ENCODE data around the gene TBX15. TPM values are rescaled to one million over a fixed set of nuclear protein-coding genes. Genes with fewer than 3 reads are reported as not detected.

TBX15 gene
- total RNA-seq, 1 experiment from 2014 or later: 0.32 TPM

- Histone ChIP-seq H3K36me3 (ENCODE audit: insufficient read depth, low read length, poor library complexity, severe bottlenecking) (no peaks in the 10 kb centered on the region), H3K9me3 (ENCODE audit: low read depth, low read length, poor library complexity, severe bottlenecking) (no peaks in the 10 kb centered on the region), H3K27me3 (replicated peaks; ENCODE audit: insufficient read depth, low read depth, low read length, poor library complexity) (no peaks in the 10 kb centered on the region), H3K4me1 (ENCODE audit: insufficient read depth, low read length, poor library complexity, severe bottlenecking) (no peaks in the 10 kb centered on the region), H3K4me3 (ENCODE audit: low read depth, low read length, poor library complexity, severe bottlenecking) (no peak overlapping the region), H3K27ac (ENCODE audit: low read depth, low read length, poor library complexity, severe bottlenecking) (no peak overlapping the region)
- POLR2A ChIA-PET (ENCODE audit: low non-redundant PET): no interaction called here
- CTCF ChIA-PET: no interaction called here
- no TSS peak for BruUV-seq (replicated peaks)
- no peak for TF ChIP-seq EZH2 (IDR thresholded peaks at IDR 0.05; ENCODE audit: borderline replicate concordance, low read depth, low read length, poor library complexity, severe bottlenecking)
- no peak for TF ChIP-seq CTCF (conservative IDR thresholded peaks at IDR 0.05; ENCODE audit: low read depth, low read length)
- no peak for DNase-seq (ENCODE audit: low spot score)
- intact Hi-C loops (cut with micrococcal nuclease; ENCODE audit: unreplicated experiment): no loop called here
Observed at GRCh38 chr1:118927427-118928187, 60.5 kb downstream of the TBX15 start.

DNA sequence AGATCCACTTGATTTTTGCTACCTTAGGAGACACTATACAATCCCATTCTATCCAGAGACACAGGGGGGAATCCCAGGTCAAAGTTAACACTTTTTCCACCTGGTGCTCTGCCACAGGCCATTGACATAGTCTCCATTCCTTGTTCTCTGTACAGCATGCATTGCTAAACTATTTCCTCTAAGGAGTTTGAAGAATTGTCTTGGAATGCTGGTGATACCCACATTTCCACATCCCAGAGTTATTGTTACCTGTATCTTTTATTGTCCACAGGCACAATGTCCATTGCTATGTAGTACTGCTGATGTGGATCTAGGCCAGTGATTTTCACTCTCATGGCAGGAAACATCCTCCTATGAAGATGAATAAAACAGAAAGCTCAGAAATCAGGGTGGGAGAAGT lies 61.9 kb downstream of the TBX15 start:
- no peaks in the 10 kb centered on the region for H3K36me3 ChIP-seq (ENCODE audit: insufficient read depth, low read length, poor library complexity, severe bottlenecking)
- H3K4me1 ChIP-seq (ENCODE audit: insufficient read depth, low read length, poor library complexity, severe bottlenecking): no peaks in the 10 kb centered on the region
- H3K4me3 ChIP-seq (ENCODE audit: low read depth, low read length, poor library complexity, severe bottlenecking): no peak overlapping the region
- DNase-seq (ENCODE audit: low spot score): no peak
- no peak overlapping the region for H3K27ac ChIP-seq (ENCODE audit: low read depth, low read length, poor library complexity, severe bottlenecking)
- no peaks in the 10 kb centered on the region for H3K27me3 ChIP-seq (replicated peaks; ENCODE audit: insufficient read depth, low read depth, low read length, poor library complexity)
- ChIA-PET CTCF (no interaction called here), POLR2A (ENCODE audit: low non-redundant PET) (interaction anchor here (0.6 kb wide), 1 partner anchor 888 kb away, joined by 4 read pairs; no protein-coding TSS in a partner anchor)
- H3K9me3 ChIP-seq (ENCODE audit: low read depth, low read length, poor library complexity, severe bottlenecking): no peaks in the 10 kb centered on the region
- BruUV-seq (replicated peaks): no TSS peak
- TF ChIP-seq EZH2 (IDR thresholded peaks at IDR 0.05; ENCODE audit: borderline replicate concordance, low read depth, low read length, poor library complexity, severe bottlenecking) (no peak), CTCF (conservative IDR thresholded peaks at IDR 0.05; ENCODE audit: low read depth, low read length) (no peak)
- intact Hi-C loops (cut with micrococcal nuclease; ENCODE audit: unreplicated experiment): no loop called here

GRCh38 chr1:118925651-118926050 lies 62.5 kb downstream of the TBX15 start:
- Histone ChIP-seq H3K9me3 (ENCODE audit: low read depth, low read length, poor library complexity, severe bottlenecking) (no peaks in the 10 kb centered on the region), H3K4me1 (ENCODE audit: insufficient read depth, low read length, poor library complexity, severe bottlenecking) (no peaks in the 10 kb centered on the region), H3K4me3 (ENCODE audit: low read depth, low read length, poor library complexity, severe bottlenecking) (no peak overlapping the region), H3K27me3 (replicated peaks; ENCODE audit: insufficient read depth, low read depth, low read length, poor library complexity) (no peaks in the 10 kb centered on the region), H3K27ac (ENCODE audit: low read depth, low read length, poor library complexity, severe bottlenecking) (no peak overlapping the region), H3K36me3 (ENCODE audit: insufficient read depth, low read length, poor library complexity, severe bottlenecking) (no peaks in the 10 kb centered on the region)
- no TSS peak for BruUV-seq (replicated peaks)
- no peak for DNase-seq (ENCODE audit: low spot score)
- no peak for TF ChIP-seq CTCF (conservative IDR thresholded peaks at IDR 0.05; ENCODE audit: low read depth, low read length)
- no peak for TF ChIP-seq EZH2 (IDR thresholded peaks at IDR 0.05; ENCODE audit: borderline replicate concordance, low read depth, low read length, poor library complexity, severe bottlenecking)
- ChIA-PET POLR2A (ENCODE audit: low non-redundant PET) (no interaction called here), CTCF (no interaction called here)
- intact Hi-C loops (cut with micrococcal nuclease; ENCODE audit: unreplicated experiment): no loop called here

Data from A673 (cell line).